Prostate gland (tissue), 2 donors: Measurements from ENCODE around the gene EIF4A2. TPM values are rescaled to one million over a fixed set of nuclear protein-coding genes. Genes with fewer than 3 reads are reported as not detected.

Experiments used
- DNase-seq: peaks from one replicate; pipeline ENCODE4 v3.0.0-alpha.2; 2019; ENCODE audit warnings: low spot score
- H3K27ac ChIP-seq, 2 donors: fragments of 200-600 bp; sonication (generic); 2 replicates each; pipeline ENCODE4 v1.5.1; 2017 to 2019
- H3K27me3 ChIP-seq: fragments of 200-600 bp; sonication (generic); replicated peaks from 2 replicates; pipeline ENCODE4 v1.5.1; 2019; ENCODE audit not compliant: insufficient read depth
- H3K36me3 ChIP-seq, 2 donors: fragments of 200-600 bp; sonication (generic); 1 replicate in 1 of 2; 2 replicates in 1 of 2; pipeline versions ENCODE4 v1.5.1 to v1.8.1; 2017 to 2019
- H3K4me1 ChIP-seq: fragments of 200-600 bp; sonication (generic); replicated peaks from 2 replicates; pipeline ENCODE4 v1.5.1; 2019
- H3K4me3 ChIP-seq, 2 donors: fragments of 200-600 bp; sonication (generic); 2 replicates each; pipeline ENCODE4 v1.5.1; 2017 to 2019
- H3K9me3 ChIP-seq: fragments of 200-600 bp; sonication (generic); 2 replicates; pipeline ENCODE4 v1.5.1; 2017
- POLR2A ChIP-seq: fragments of 450-650 bp; IDR thresholded peaks from one replicate; pipeline ENCODE4 v1.6.1; 2016; ENCODE audit warnings: antibody characterized with exemption, mild to moderate bottlenecking
- POLR2AphosphoS5 ChIP-seq: sonication (generic); formaldehyde crosslinking; IDR thresholded peaks from one replicate; pipeline ENCODE4 v1.6.1; 2017; ENCODE audit warnings: antibody characterized with exemption
- WGBS: methylation state at CpG from one replicate; pipeline ENCODE4 v1.1.5; 2018; 5-methylcytosine and 5-hydroxymethylcytosine counted together
- intact Hi-C: fragments of 100-400 bp; cut with DNase I; formaldehyde crosslinking; loops from one replicate; pipeline ENCODE4 v1.14.2; 2022
- total RNA-seq, 2 donors: library from RNA; depleted of rRNA; stranded (reverse); fragments of >200 nt; gene quantifications; one replicate each; pipeline ENCODE4 v1.1.0, GENCODE V29; 2016
- TF ChIP-seq, protein P1 (sequence below), 4 experiments: fragments of 200-600 bp in 2 of 4; fragments of 450-650 bp in 2 of 4; sonication (generic) in 2 of 4; IDR thresholded peaks; 1 replicate in 3 of 4; 2 replicates in 1 of 4; pipeline ENCODE4 v1.5.1; 2016 to 2019; ENCODE audit warnings: antibody characterized with exemption in 4 of 4, mild to moderate bottlenecking in 2 of 4, moderate library complexity in 2 of 4

The EIF4A2 gene
- total RNA-seq, 2 donors from 2014 or later, result 291 to 402 TPM

DNA sequence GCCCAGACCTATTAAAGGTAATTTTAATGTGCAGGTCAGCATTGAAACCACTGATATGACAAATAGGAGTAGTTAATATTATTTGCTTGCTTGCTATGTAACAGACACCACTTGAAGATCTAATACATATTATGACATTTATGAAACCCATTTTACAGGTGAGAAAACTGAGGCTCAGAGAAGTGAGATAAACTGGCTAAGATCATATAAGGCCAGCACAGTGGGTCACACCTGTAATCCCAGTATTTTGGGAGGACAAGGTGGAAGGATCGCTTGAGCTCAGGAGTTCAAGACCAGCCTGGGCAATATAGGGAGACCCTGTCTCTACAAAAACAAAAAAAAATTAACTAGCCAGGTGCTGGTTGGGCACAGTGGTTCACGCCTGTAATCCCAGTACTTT, 33.1 kb upstream of the EIF4A2 start:
- no peaks in the 10 kb centered on the region for H3K4me1 ChIP-seq
- TF ChIP-seq POLR2AphosphoS5 (no peak), POLR2A (no peak)
- TF ChIP-seq, protein P1, sequence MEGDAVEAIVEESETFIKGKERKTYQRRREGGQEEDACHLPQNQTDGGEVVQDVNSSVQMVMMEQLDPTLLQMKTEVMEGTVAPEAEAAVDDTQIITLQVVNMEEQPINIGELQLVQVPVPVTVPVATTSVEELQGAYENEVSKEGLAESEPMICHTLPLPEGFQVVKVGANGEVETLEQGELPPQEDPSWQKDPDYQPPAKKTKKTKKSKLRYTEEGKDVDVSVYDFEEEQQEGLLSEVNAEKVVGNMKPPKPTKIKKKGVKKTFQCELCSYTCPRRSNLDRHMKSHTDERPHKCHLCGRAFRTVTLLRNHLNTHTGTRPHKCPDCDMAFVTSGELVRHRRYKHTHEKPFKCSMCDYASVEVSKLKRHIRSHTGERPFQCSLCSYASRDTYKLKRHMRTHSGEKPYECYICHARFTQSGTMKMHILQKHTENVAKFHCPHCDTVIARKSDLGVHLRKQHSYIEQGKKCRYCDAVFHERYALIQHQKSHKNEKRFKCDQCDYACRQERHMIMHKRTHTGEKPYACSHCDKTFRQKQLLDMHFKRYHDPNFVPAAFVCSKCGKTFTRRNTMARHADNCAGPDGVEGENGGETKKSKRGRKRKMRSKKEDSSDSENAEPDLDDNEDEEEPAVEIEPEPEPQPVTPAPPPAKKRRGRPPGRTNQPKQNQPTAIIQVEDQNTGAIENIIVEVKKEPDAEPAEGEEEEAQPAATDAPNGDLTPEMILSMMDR (IDR thresholded peaks at IDR 0.05), result no peak
- 85% methylated on average over 2 of the region's 2 CpGs for WGBS
- DNase-seq, result no peak
- no peak overlapping the region for H3K27ac ChIP-seq
- H3K36me3 ChIP-seq, result no peaks in the 10 kb centered on the region
- no peak overlapping the region for H3K4me3 ChIP-seq
- intact Hi-C loops, result no loop called here
- no peaks in the 10 kb centered on the region for H3K27me3 ChIP-seq
- H3K9me3 ChIP-seq, result no peaks in the 10 kb centered on the region

DNA sequence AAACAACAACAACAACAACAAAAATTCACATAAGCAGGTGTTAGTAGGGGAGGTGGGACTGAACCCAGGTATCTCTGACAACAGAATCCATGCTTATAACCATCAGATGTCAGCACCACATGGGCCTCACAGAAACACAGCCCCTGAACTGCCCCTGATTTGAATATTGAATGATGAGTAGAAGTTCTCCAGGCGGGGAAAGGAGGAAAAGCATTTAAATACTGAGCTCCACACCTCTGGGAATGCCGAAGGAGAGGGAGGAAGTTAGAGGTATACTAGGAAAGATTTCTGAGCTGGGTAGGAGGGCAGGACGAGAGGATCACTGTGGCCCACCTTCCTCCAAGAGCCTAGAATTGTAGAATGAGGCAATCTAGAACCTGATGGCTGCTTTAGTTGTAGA, 31.9 kb upstream of the EIF4A2 start:
- intact Hi-C loops, result no loop called here
- DNase-seq, result no peak
- Histone ChIP-seq H3K36me3 (no peaks in the 10 kb centered on the region), H3K27me3 (no peaks in the 10 kb centered on the region), H3K27ac (no peak overlapping the region), H3K4me3 (no peak overlapping the region), H3K4me1 (no peaks in the 10 kb centered on the region), H3K9me3 (no peaks in the 10 kb centered on the region)
- no peak for TF ChIP-seq POLR2AphosphoS5
- TF ChIP-seq POLR2A, result no peak
- TF ChIP-seq, protein P1 (IDR thresholded peaks at IDR 0.05), result no peak
- 84% methylated on average over 3 of the region's 3 CpGs for WGBS

DNA sequence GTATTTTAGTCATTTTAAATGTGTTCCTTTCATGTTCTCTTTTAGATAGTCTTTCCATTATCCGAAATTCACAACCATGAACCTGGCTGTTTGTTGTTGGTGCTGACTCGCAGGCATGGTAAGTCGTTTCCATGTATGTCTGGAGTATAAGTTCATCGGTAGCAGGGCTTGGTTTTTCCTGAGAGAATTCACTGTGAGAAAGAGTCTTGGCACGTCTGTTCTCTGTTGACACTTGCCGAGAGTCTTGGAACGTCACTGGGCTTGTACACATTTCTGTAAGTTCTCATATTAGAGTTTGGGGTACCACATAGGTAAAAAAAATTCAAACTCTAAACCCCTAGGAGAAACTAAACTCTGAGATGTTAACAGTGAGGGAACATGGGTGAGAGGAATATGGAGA, 29.4 kb upstream of the EIF4A2 start:
- Histone ChIP-seq H3K27ac (no peak overlapping the region), H3K4me1 (no peaks in the 10 kb centered on the region), H3K36me3 (no peaks in the 10 kb centered on the region), H3K4me3 (no peak overlapping the region), H3K27me3 (no peaks in the 10 kb centered on the region), H3K9me3 (no peaks in the 10 kb centered on the region)
- intact Hi-C loops, result no loop called here
- DNase-seq, result no peak
- TF ChIP-seq POLR2A (no peak), POLR2AphosphoS5 (no peak)
- TF ChIP-seq, protein P1 (IDR thresholded peaks at IDR 0.05), result no peak
- WGBS, result 64% methylated on average over 7 of the region's 7 CpGs

DNA sequence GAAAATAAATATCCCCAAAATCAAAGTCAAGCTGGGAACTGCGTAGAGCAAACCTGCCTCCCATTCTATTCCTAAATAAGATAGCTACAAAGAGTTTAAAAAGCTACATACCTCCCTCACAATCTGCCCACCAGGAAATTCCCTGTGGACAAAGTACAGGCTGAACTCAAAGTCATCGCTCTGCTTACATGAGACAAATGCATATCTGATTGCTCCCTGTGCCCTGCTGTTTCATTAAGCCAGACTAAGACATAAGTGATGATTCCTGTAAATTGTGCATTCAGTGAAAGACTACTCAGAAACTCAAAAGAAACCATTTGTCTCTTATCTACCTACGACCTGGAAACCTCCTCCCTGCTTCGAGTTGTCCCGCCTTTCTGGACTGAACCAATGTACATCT, 28.5 kb upstream of the EIF4A2 start:
- Histone ChIP-seq H3K36me3 (no peaks in the 10 kb centered on the region), H3K27me3 (no peaks in the 10 kb centered on the region), H3K4me3 (no peak overlapping the region), H3K4me1 (no peaks in the 10 kb centered on the region), H3K9me3 (no peaks in the 10 kb centered on the region), H3K27ac (no peak overlapping the region)
- intact Hi-C loops, result no loop called here
- TF ChIP-seq POLR2A (no peak), POLR2AphosphoS5 (no peak)
- TF ChIP-seq, protein P1 (IDR thresholded peaks at IDR 0.05), result no peak
- 88% methylated on average over 5 of the region's 5 CpGs for WGBS
- no peak for DNase-seq

DNA sequence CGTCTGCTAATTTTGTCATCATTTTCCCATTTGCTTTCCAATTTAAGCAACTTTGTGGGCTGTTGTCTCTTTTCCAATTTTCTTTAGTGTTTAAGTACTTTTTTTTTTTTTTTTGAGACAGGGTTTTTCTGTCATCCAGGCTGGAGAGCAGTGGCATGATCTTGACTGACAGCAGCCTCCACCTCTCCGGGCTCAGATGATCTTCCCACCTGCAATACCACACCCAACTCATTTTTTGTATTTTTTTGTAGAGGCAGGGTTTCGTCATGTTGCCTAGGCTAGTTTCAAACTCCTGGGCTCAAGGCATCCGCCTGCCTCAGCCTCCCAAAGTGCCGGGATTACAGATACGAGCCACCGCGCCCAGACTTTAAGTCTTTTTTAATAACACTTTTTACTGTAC, 26.2 kb upstream of the EIF4A2 start:
- intact Hi-C loops, result no loop called here
- no peaks in the 10 kb centered on the region for H3K27me3 ChIP-seq
- no peaks in the 10 kb centered on the region for H3K4me1 ChIP-seq
- H3K9me3 ChIP-seq, result no peaks in the 10 kb centered on the region
- H3K4me3 ChIP-seq, result no peak overlapping the region
- no peak for TF ChIP-seq POLR2A
- TF ChIP-seq POLR2AphosphoS5, result no peak
- TF ChIP-seq, protein P1 (IDR thresholded peaks at IDR 0.05), result no peak
- H3K27ac ChIP-seq, result no peak overlapping the region
- H3K36me3 ChIP-seq, result no peaks in the 10 kb centered on the region
- no peak for DNase-seq
- WGBS, result 75% methylated on average over 8 of the region's 8 CpGs
